HCT116 (cell line): ENCODE measurements around the gene GHRHR.

ENCODE experiments used
- CEBPB ChIP-seq: IDR thresholded peaks from 2 replicates; pipeline ENCODE4 v1.6.1; 2012; ENCODE audit warnings: low read depth
- EZH2 ChIP-seq: fragments of 200-600 bp; sonication (generic); IDR thresholded peaks from 2 replicates; pipeline ENCODE4 v1.6.1; 2017; ENCODE audit warnings: antibody characterized with exemption, mixed run types
- EZH2phosphoT487 ChIP-seq: fragments of 200-600 bp; IDR thresholded peaks from 2 replicates; pipeline ENCODE4 v1.6.1; 2018; ENCODE audit warnings: antibody characterized with exemption, borderline replicate concordance
- MAX ChIP-seq: IDR thresholded peaks from 2 replicates; pipeline ENCODE4 v1.6.1; 2012
- POLR2A ChIP-seq: IDR thresholded peaks from 2 replicates; pipeline ENCODE4 v1.7.0; 2011; ENCODE audit warnings: borderline replicate concordance; ENCODE audit not compliant: insufficient read depth, insufficient read length; ENCODE audit errors: extremely low read depth
- POLR2AphosphoS5 ChIP-seq: IDR thresholded peaks from 2 replicates; pipeline ENCODE4 v1.6.1; 2011; ENCODE audit warnings: mild to moderate bottlenecking, low read depth, low read length, moderate library complexity
- REST ChIP-seq: IDR thresholded peaks from 2 replicates; pipeline ENCODE4 v1.6.1; 2012; ENCODE audit warnings: low read depth
- SIN3A ChIP-seq: IDR thresholded peaks from 2 replicates; pipeline ENCODE4 v1.6.1; 2012; ENCODE audit warnings: low read depth
- YY1 ChIP-seq: IDR thresholded peaks from 2 replicates; pipeline ENCODE4 v1.6.1; 2011; ENCODE audit warnings: low read length, low read depth, moderate library complexity, mild to moderate bottlenecking; ENCODE audit not compliant: insufficient replicate concordance; ENCODE audit errors: extremely low read depth
- ZNF274 ChIP-seq: fragments of 200-500 bp; sonication (Bioruptor generic); IDR thresholded peaks from 2 replicates; pipeline ENCODE4 v1.6.1; 2014; ENCODE audit warnings: mild to moderate bottlenecking, low read depth, low read length, inconsistent platforms
- TF ChIP-seq, protein P1 (sequence below), 3 experiments: fragments of 200-600 bp in 1 of 3; sonication (generic) in 1 of 3; IDR thresholded peaks in 2 of 3; conservative IDR thresholded peaks in 1 of 3; 2 replicates each; pipeline ENCODE4 v1.5.1; 2012 to 2017; ENCODE audit warnings: low read depth in 2 of 3, low read length in 2 of 3, antibody characterized with exemption in 1 of 3, borderline replicate concordance in 1 of 3, control low read depth in 1 of 3, mild to moderate bottlenecking in 1 of 3, mixed read lengths in 1 of 3, mixed run types in 1 of 3, moderate library complexity in 1 of 3; ENCODE audit not compliant: insufficient read depth in 1 of 3

GRCh38 chr7:30984359-30985107, 20.8 kb downstream of the GHRHR start:
- TF ChIP-seq, protein P1, sequence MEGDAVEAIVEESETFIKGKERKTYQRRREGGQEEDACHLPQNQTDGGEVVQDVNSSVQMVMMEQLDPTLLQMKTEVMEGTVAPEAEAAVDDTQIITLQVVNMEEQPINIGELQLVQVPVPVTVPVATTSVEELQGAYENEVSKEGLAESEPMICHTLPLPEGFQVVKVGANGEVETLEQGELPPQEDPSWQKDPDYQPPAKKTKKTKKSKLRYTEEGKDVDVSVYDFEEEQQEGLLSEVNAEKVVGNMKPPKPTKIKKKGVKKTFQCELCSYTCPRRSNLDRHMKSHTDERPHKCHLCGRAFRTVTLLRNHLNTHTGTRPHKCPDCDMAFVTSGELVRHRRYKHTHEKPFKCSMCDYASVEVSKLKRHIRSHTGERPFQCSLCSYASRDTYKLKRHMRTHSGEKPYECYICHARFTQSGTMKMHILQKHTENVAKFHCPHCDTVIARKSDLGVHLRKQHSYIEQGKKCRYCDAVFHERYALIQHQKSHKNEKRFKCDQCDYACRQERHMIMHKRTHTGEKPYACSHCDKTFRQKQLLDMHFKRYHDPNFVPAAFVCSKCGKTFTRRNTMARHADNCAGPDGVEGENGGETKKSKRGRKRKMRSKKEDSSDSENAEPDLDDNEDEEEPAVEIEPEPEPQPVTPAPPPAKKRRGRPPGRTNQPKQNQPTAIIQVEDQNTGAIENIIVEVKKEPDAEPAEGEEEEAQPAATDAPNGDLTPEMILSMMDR (IDR thresholded peaks at IDR 0.05 in 2 of 3, conservative IDR thresholded peaks at IDR 0.05 in 1 of 3; ENCODE audit: borderline replicate concordance in 1 of 3, insufficient read depth in 1 of 3, low read depth in 2 of 3, low read length in 2 of 3), result no peak
- TF ChIP-seq REST, result no peak
- TF ChIP-seq POLR2A, result no peak
- no peak for TF ChIP-seq SIN3A
- no peak for TF ChIP-seq EZH2phosphoT487
- no peak for TF ChIP-seq ZNF274
- no peak for TF ChIP-seq EZH2
- TF ChIP-seq MAX, result no peak
- TF ChIP-seq YY1, result no peak
- TF ChIP-seq POLR2AphosphoS5, result no peak
- TF ChIP-seq CEBPB, result no peak
